Tibial nerve (tissue), 4 donors: ENCODE measurements around the gene LTBP1. TPM values are rescaled to one million over a fixed set of nuclear protein-coding genes. Genes with fewer than 3 reads are reported as not detected.
A peak's percentile ranks its signal among the peaks of the same experiment; 100 is the strongest.

Experiments used
- DNase-seq, 2 donors: peaks; one replicate each; pipeline ENCODE4 v3.0.0-alpha.2; 2019; ENCODE audit warnings: low spot score in 2 of 2
- H3K27ac ChIP-seq, 4 donors: fragments of 200-600 bp; sonication (generic) in 3 of 4; one replicate each; pipeline ENCODE4 v1.5.1; 2017 to 2019; ENCODE audit warnings: mild to moderate bottlenecking in 1 of 4
- H3K27me3 ChIP-seq, 2 donors: fragments of 200-600 bp; sonication (generic) in 1 of 2; one replicate each; pipeline versions ENCODE4 v1.5.1 to v1.6.0; 2017 to 2019
- H3K36me3 ChIP-seq, 3 donors: fragments of 200-600 bp; sonication (generic); one replicate each; pipeline ENCODE4 v1.5.1; 2018 to 2019
- H3K4me1 ChIP-seq, 4 donors: fragments of 200-600 bp; sonication (generic) in 3 of 4; one replicate each; pipeline ENCODE4 v1.5.1; 2017 to 2019
- H3K4me3 ChIP-seq, 4 donors: fragments of 200-600 bp; sonication (generic) in 3 of 4; one replicate each; pipeline ENCODE4 v1.5.1; 2017 to 2019; ENCODE audit warnings: mild to moderate bottlenecking in 1 of 4, moderate library complexity in 1 of 4
- H3K9me3 ChIP-seq, 4 donors: fragments of 200-600 bp; sonication (generic) in 3 of 4; one replicate each; pipeline ENCODE4 v1.5.1; 2017 to 2019
- CTCF ChIP-seq, 5 experiments: fragments of 200-600 bp in 3 of 5; fragments of 450-650 bp in 2 of 5; sonication (generic) in 3 of 5; IDR thresholded peaks; one replicate each; pipeline ENCODE4 v1.5.1; 2016 to 2019; ENCODE audit warnings: antibody characterized with exemption in 5 of 5, mild to moderate bottlenecking in 3 of 5, moderate library complexity in 2 of 5
- EP300 ChIP-seq, 2 donors: sonication (generic); formaldehyde crosslinking; IDR thresholded peaks; one replicate each; pipeline ENCODE4 v1.6.1; 2017; ENCODE audit warnings: antibody characterized with exemption in 2 of 2, mild to moderate bottlenecking in 1 of 2
- POLR2A ChIP-seq, 2 donors: fragments of 450-650 bp; IDR thresholded peaks; one replicate each; pipeline ENCODE4 v1.6.1; 2017; ENCODE audit warnings: antibody characterized with exemption in 2 of 2, mild to moderate bottlenecking in 2 of 2, moderate library complexity in 2 of 2
- WGBS, 2 donors: methylation state at CpG; one replicate each; pipeline ENCODE4 v1.1.5; 2018; 5-methylcytosine and 5-hydroxymethylcytosine counted together
- total RNA-seq, 4 donors: library from RNA; depleted of rRNA; stranded (reverse); fragments of >200 nt; gene quantifications; one replicate each; pipeline ENCODE4 v1.1.0, GENCODE V29; 2016

LTBP1 gene
- total RNA-seq, 4 donors from 2014 or later = 29.4 to 89.8 (median 50.6) TPM

GRCh38 chr2:33323957-33324356 lies 377.2 kb downstream of the LTBP1 start:
- no peak for TF ChIP-seq EP300 (IDR thresholded peaks at IDR 0.05)
- TF ChIP-seq POLR2A (IDR thresholded peaks at IDR 0.05) = no peak
- DNase-seq = no peak
- H3K4me1 ChIP-seq = peaks cover 0 to 19% (median 12%) of the 10 kb centered on the region in 4 donors

DNA sequence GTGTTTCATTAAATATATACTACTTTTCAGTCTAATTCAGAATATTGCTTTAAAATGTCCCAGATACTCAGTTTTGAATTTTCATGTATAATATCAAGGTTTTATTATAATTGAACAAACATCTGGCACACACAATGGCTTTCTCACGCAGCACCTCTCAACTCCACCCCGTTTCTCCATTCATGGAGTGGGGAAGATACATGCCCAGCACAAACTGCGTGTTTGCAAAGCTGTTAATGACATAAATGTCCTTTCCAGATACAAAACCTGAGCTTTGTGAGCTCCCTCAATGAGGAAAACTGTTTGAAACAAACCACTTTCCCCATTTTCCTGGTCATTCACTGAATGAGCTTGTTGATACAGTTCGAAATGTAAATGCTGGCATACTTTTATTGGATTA lies 379.3 kb downstream of the LTBP1 start:
- H3K36me3 ChIP-seq = no peaks in the 10 kb centered on the region
- H3K27me3 ChIP-seq = no peaks in the 10 kb centered on the region
- no peak overlapping the region for H3K4me3 ChIP-seq
- TF ChIP-seq POLR2A (IDR thresholded peaks at IDR 0.05) (no peak), CTCF (IDR thresholded peaks at IDR 0.05) (no peak), EP300 (IDR thresholded peaks at IDR 0.05) (no peak)
- no peaks in the 10 kb centered on the region for H3K9me3 ChIP-seq
- peaks cover 0 to 17% (median 12%) of the 10 kb centered on the region in 4 donors for H3K4me1 ChIP-seq
- no peak overlapping the region for H3K27ac ChIP-seq
- WGBS, 2 donors = 91 to 96% methylated on average over 4 of the region's 4 CpGs
- DNase-seq = no peak

More at GRCh38 chr2:33323957-33324356, 377.2 kb downstream of the LTBP1 start:
- H3K27ac ChIP-seq = no peak overlapping the region
- no peaks in the 10 kb centered on the region for H3K36me3 ChIP-seq
- WGBS, 2 donors = 88 to 94% methylated on average over 2 of the region's 2 CpGs
- no peaks in the 10 kb centered on the region for H3K9me3 ChIP-seq
- no peaks in the 10 kb centered on the region for H3K27me3 ChIP-seq
- no peak overlapping the region for H3K4me3 ChIP-seq

DNA sequence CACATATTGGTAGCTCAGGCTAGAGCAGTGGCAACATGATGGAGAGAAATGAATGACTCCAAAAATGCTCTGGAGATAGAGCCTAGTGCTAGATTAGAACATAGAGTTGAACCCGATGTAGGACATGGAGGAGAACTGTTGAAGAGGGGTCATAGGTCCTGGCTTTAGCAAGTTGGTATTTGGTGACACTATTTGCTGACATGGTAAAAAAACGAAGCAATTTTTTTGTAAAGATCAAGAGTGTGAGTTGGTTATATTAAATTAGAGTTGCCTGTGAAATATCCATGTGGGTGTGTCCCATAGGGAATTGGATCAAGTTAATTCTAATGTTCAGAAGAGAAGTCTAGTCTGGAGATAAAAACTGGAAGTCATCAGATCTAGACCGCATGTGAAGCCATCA lies 386.7 kb downstream of the LTBP1 start:
- DNase-seq = no peak
- Histone ChIP-seq H3K9me3 (no peaks in the 10 kb centered on the region), H3K4me3 (no peak overlapping the region), H3K27me3 (no peaks in the 10 kb centered on the region), H3K36me3 (no peaks in the 10 kb centered on the region), H3K27ac (no peak overlapping the region), H3K4me1 (peaks cover 0 to 5% (median 0%) of the 10 kb centered on the region in 4 donors)
- 74 to 79% methylated on average over 3 of the region's 3 CpGs for WGBS, 2 donors
- TF ChIP-seq EP300 (IDR thresholded peaks at IDR 0.05) (no peak), POLR2A (IDR thresholded peaks at IDR 0.05) (no peak), CTCF (IDR thresholded peaks at IDR 0.05) (no peak)

- Histone ChIP-seq H3K27me3 (no peaks in the 10 kb centered on the region), H3K9me3 (no peaks in the 10 kb centered on the region), H3K4me1 (peaks cover 0 to 5% (median 0%) of the 10 kb centered on the region in 4 donors), H3K36me3 (no peaks in the 10 kb centered on the region), H3K27ac (no peak overlapping the region), H3K4me3 (no peak overlapping the region)
- 96 to 97% methylated on average over 4 of the region's 4 CpGs for WGBS, 2 donors
- DNase-seq = no peak
- TF ChIP-seq CTCF (IDR thresholded peaks at IDR 0.05) (no peak), EP300 (IDR thresholded peaks at IDR 0.05) (no peak), POLR2A (IDR thresholded peaks at IDR 0.05) (no peak)
Measured at GRCh38 chr2:33334083-33334482, 387.3 kb downstream of the LTBP1 start.

DNA sequence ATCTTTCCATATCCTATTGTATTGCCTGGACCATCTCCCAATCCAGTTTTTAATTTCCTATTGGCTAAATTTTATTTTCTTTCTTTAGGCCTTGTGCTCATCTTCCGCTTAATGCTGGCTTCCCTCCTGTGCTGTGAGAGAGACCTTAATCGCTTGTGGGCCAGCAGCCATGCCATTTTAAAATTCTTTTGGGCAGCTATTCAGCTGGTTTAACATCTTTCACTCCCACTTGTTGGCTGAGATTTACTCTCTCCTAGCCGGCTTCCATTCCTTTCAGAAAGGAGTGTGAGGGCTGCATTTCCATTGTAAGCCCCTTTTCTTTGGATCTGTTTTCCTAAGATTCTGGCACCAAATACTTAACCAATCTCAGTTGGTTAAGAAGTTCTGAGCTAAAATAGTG lies 388.8 kb downstream of the LTBP1 start:
- Histone ChIP-seq H3K4me1 (peaks cover 0 to 13% (median 0%) of the 10 kb centered on the region in 4 donors), H3K36me3 (no peaks in the 10 kb centered on the region), H3K4me3 (no peak overlapping the region), H3K27ac (peak overlapping the region in 1 of 4 donors; percentile 29), H3K9me3 (no peaks in the 10 kb centered on the region), H3K27me3 (no peaks in the 10 kb centered on the region)
- WGBS, 2 donors = 68 to 84% methylated on average over 3 of the region's 3 CpGs
- DNase-seq = no peak
- TF ChIP-seq EP300 (IDR thresholded peaks at IDR 0.05) = no peak
- TF ChIP-seq CTCF (IDR thresholded peaks at IDR 0.05) = no peak
- TF ChIP-seq POLR2A (IDR thresholded peaks at IDR 0.05) = no peak
